ENCODE measurements around the gene PI4KB.

DNA sequence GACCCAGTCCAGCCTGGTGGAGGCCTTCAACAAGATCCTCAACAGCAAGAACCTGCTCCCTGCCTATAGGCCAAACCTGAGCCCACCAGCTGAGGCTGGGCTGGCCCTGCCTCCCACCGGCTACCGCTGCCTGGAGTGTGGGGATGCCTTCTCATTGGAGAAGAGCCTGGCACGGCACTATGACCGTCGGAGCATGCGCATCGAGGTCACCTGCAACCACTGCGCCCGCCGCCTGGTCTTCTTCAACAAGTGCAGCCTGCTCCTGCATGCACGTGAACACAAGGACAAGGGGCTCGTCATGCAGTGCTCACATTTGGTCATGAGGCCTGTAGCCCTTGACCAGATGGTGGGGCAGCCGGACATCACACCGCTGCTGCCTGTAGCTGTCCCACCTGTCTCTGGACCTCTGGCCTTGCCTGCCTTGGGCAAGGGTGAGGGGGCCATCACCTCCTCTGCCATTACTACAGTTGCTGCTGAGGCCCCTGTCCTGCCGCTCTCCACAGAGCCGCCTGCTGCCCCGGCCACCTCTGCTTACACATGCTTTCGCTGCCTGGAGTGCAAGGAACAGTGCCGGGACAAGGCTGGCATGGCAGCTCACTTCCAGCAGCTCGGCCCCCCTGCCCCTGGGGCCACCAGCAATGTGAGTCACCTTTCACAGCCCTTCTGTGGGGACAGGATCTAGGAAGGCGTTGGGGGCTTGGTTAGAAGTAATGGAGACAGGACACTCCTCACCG lies 39.3 kb downstream of the PI4KB start:
- no peak for TF ChIP-seq NFRKB (IDR thresholded peaks at IDR 0.05)
- TF ChIP-seq FOXM1 (IDR thresholded peaks at IDR 0.05; ENCODE audit: borderline replicate concordance) = no peak
